GM10248 (cell line): ENCODE results near the gene SEMG1.

Experiments
- CTCF ChIA-PET: fragments of 300-600 bp; sonication (Branson Sonifier 250); formaldehyde crosslinking; extraction: SDS; loops from one replicate; lab custom pipeline; 2021; ENCODE audit warnings: antibody characterized with exemption; lab: Yijun Ruan, JAX
- POLR2A ChIA-PET: fragments of 350-650 bp; sonication (Branson Sonifier 250); formaldehyde crosslinking; extraction: SDS; loops from one replicate; lab custom pipeline; 2020; ENCODE audit warnings: antibody characterized with exemption; lab: Yijun Ruan, JAX
- DNase-seq: peaks from one replicate; pipeline ENCODE4 v3.0.0; 2012; ENCODE audit errors: extremely low spot score
- CTCF ChIP-seq: IDR thresholded peaks from 2 replicates; pipeline ENCODE4 v1.5.1; 2012; ENCODE audit warnings: mild to moderate bottlenecking, low read depth; ENCODE audit errors: extremely low read depth, missing control alignments, control extremely low read depth

The SEMG1 gene

GRCh38 chr20:45254383-45255262 lies 47.8 kb downstream of the SEMG1 start, which contains the start of gene SLPI:
TSS of gene SLPI (minus strand) at chr20:45254564. CDS start at chr20:45254543, 21 bp downstream.
- TF ChIP-seq CTCF = no peak
- POLR2A ChIA-PET = no interaction called here
- CTCF ChIA-PET = interaction anchor here (1.0 to 1.3 kb wide), 3 partner anchors 9 to 517 kb away, joined by 3 read pairs; no protein-coding TSS in a partner anchor
- DNase-seq = peak; percentile 24

GRCh38 chr20:45257161-45257560 lies 50.3 kb downstream of the SEMG1 start:
- TF ChIP-seq CTCF = no peak
- POLR2A ChIA-PET = no interaction called here
- CTCF ChIA-PET = interaction anchor here (1.1 to 1.4 kb wide), 2 partner anchors 9 to 36 kb away, joined by 3 read pairs; no protein-coding TSS in a partner anchor
- no peak for DNase-seq

GRCh38 chr20:45257711-45258110 lies 50.9 kb downstream of the SEMG1 start:
- POLR2A ChIA-PET = no interaction called here
- DNase-seq = no peak
- CTCF ChIA-PET = interaction anchor here (1.4 kb wide), 1 partner anchor 9 kb away, joined by 3 read pairs; no protein-coding TSS in a partner anchor
- no peak for TF ChIP-seq CTCF

DNA sequence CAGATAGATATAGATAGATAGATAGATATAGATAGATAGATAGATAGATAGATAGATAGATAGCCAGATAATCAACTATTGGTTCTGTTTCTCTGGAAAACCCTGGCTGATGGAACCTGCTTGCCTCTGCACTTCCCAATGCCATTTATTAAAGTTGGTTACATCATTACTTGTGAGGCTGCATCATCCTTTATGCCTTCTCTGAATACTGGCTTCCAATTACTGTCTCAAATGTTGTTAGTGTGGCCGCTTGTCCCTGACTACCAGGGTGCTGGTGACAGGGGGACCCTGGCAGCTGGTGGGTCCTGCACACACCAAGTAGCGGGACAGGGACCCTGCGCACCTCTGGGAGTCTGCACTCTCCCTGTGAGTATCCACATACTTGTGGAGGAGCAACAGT lies 51.4 kb downstream of the SEMG1 start:
- ChIA-PET POLR2A (no interaction called here), CTCF (no interaction called here)
- DNase-seq = no peak
- TF ChIP-seq CTCF = no peak

- no peak for DNase-seq
- ChIA-PET CTCF (interaction anchor here (1.3 kb wide), 1 partner anchor 10 kb away, joined by 5 read pairs; no protein-coding TSS in a partner anchor), POLR2A (no interaction called here)
- TF ChIP-seq CTCF = no peak
Observed at GRCh38 chr20:45258664-45259063, 51.8 kb downstream of the SEMG1 start.
